ENCODE measurements around the gene BCL7C.

Gene BCL7C

GRCh38 chr16:30924913-30925631, 31.2 kb upstream of the BCL7C start:
- peak overlapping the region; percentile 64 for H3K4me3 Mint-ChIP-seq
- no peaks in the 10 kb centered on the region for H3K27me3 Mint-ChIP-seq
- no peaks in the 10 kb centered on the region for H3K36me3 Mint-ChIP-seq
- peaks cover 9% of the 10 kb centered on the region for H3K4me1 Mint-ChIP-seq
- H3K9me3 Mint-ChIP-seq, result no peaks in the 10 kb centered on the region
- H3K27ac Mint-ChIP-seq, result peak overlapping the region; percentile 36

GRCh38 chr16:30924076-30924912, 30.4 kb upstream of the BCL7C start:
- Mint-ChIP-seq H3K36me3 (no peaks in the 10 kb centered on the region), H3K27me3 (no peaks in the 10 kb centered on the region), H3K9me3 (no peaks in the 10 kb centered on the region), H3K27ac (peak overlapping the region; percentile 36), H3K4me3 (peak overlapping the region; percentile 64), H3K4me1 (peaks cover 9% of the 10 kb centered on the region)

GRCh38 chr16:30923554-30924075, 29.7 kb upstream of the BCL7C start, which contains the start of gene FBXL19:
TSS of gene FBXL19 (plus strand) at chr16:30923572. CDS start at chr16:30925755, 2,183 bp downstream.
- Mint-ChIP-seq H3K36me3 (no peaks in the 10 kb centered on the region), H3K4me3 (peak within 1 kb of the TSS; percentile 99), H3K27me3 (no peaks in the 10 kb centered on the region), H3K27ac (peak within 1 kb of the TSS; percentile 100), H3K9me3 (no peaks in the 10 kb centered on the region), H3K4me1 (peaks cover 9% of the 10 kb centered on the region)

GRCh38 chr16:30922960-30923535, 29.2 kb upstream of the BCL7C start:
- Mint-ChIP-seq H3K9me3 (no peaks in the 10 kb centered on the region), H3K4me1 (peaks cover 9% of the 10 kb centered on the region), H3K27me3 (no peaks in the 10 kb centered on the region), H3K4me3 (peak overlapping the region; percentile 99), H3K27ac (peak overlapping the region; percentile 100), H3K36me3 (no peaks in the 10 kb centered on the region)

DNA sequence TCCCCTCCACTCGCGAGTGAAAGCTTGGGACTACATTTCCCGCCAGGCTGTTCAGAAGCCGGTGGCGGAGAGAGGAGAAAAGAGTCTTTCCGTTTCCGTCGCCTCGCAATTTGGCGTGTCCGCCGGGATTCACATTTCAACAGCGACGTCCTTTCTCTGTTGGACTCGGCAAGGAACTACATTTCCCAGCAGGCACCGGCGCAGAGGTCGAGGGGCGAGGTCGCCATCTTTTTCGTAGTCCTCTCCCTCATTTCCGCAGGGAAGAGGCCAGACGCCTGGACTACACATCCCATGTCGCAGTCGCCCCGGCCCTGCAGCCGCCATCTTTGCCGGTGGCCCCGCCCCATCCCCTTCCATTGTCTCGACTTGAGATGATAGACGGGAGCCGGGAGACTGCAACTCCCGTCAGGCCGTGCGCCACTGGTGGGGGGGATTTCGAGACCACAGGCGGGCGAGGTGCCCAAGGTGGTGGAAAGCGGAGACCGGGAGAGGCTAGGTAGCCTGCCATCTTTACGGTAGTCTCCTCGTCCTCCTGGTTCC, 28.6 kb upstream of the BCL7C start:
- Mint-ChIP-seq H3K27ac (peak overlapping the region; percentile 100), H3K36me3 (no peaks in the 10 kb centered on the region), H3K9me3 (no peaks in the 10 kb centered on the region), H3K4me3 (peak overlapping the region; percentile 99), H3K27me3 (no peaks in the 10 kb centered on the region), H3K4me1 (peaks cover 9% of the 10 kb centered on the region)

DNA sequence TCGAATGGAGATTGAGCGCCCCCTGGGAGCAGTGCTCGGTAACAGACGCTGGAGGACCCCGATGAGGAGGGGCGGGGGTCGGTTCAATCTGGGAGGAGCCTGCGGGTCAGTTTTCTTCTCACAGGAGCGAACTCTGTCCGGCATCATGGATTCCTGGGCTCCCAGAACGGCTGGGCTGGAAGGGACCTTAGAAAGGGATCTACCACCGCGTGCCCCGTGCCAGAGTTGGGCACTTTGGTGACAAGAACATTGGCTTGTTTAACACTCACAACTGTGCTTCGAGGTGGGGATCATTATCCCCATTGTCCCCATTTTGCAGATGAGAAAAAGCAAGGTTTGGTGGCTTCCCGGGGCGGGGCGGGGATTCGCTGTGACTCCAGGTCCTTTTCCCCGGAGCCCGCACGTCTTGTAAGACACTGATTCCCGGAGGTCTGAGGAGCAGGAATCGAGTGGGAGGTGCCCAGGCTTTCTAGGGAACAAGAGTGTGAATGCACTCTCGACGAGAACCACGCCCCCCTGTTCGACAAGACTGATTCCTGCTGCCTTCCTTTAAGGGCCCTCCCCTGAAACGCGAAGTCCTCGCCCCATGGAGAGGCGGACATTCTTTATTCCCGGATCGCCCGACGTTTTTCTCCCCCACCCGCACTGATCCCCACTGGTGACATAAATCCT, 28.0 kb upstream of the BCL7C start:
- H3K4me3 Mint-ChIP-seq, result peak overlapping the region; percentile 99
- H3K4me1 Mint-ChIP-seq, result peaks cover 9% of the 10 kb centered on the region
- H3K9me3 Mint-ChIP-seq, result no peaks in the 10 kb centered on the region
- no peaks in the 10 kb centered on the region for H3K36me3 Mint-ChIP-seq
- H3K27me3 Mint-ChIP-seq, result no peaks in the 10 kb centered on the region
- H3K27ac Mint-ChIP-seq, result peak overlapping the region; percentile 100

DNA sequence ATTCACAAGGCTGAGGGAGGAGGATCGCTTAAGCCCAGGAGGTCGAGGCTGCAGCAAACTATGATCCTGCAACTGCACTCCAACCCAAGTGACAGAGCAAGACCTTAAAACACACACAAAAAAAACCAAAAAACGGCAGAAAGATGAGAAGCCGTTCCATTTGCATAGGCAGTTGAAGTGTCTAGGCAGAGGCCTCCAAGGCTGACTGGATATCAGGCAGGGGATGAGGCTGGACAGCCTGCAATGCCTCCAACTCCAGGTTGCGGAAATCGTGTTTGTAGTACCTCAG, 27.5 kb upstream of the BCL7C start:
- no peak overlapping the region for H3K27ac Mint-ChIP-seq

DNA sequence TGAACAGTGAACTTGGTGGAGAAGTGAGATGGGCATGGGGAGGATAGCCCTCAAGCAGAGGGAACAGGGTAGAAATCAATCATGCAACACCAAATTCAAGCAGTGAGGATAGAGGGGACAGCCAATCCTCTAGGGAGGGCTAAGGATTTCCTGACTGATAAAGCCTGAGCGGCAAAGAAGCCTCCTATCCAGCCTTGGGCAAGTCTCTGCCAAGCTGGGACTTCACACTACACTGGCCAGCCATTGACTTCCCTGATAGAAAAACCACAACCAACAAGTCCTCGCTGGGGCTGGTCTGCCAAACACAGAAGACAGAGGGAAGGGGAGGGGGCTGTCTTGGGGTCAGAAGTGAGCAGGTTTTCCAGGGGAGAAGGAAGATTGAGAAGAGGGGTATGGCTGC, 27.0 kb upstream of the BCL7C start:
- H3K9me3 Mint-ChIP-seq, result no peaks in the 10 kb centered on the region
- H3K27me3 Mint-ChIP-seq, result no peaks in the 10 kb centered on the region
- peaks cover 9% of the 10 kb centered on the region for H3K4me1 Mint-ChIP-seq
- H3K4me3 Mint-ChIP-seq, result peak overlapping the region; percentile 99
- no peak overlapping the region for H3K27ac Mint-ChIP-seq
- H3K36me3 Mint-ChIP-seq, result no peaks in the 10 kb centered on the region

More for the DNA sequence above, 27.5 kb upstream of the BCL7C start:
- H3K9me3 Mint-ChIP-seq, result no peaks in the 10 kb centered on the region
- no peaks in the 10 kb centered on the region for H3K36me3 Mint-ChIP-seq
- H3K27me3 Mint-ChIP-seq, result no peaks in the 10 kb centered on the region
- peaks cover 9% of the 10 kb centered on the region for H3K4me1 Mint-ChIP-seq
- peak overlapping the region; percentile 99 for H3K4me3 Mint-ChIP-seq

GRCh38 chr16:30918614-30919013, 24.7 kb upstream of the BCL7C start:
- H3K4me1 Mint-ChIP-seq, result no peaks in the 10 kb centered on the region
- H3K36me3 Mint-ChIP-seq, result no peaks in the 10 kb centered on the region
- H3K4me3 Mint-ChIP-seq, result no peak overlapping the region
- H3K27me3 Mint-ChIP-seq, result no peaks in the 10 kb centered on the region
- no peaks in the 10 kb centered on the region for H3K9me3 Mint-ChIP-seq
- H3K27ac Mint-ChIP-seq, result no peak overlapping the region

GRCh38 chr16:30914830-30915229, 21.0 kb upstream of the BCL7C start:
- H3K36me3 Mint-ChIP-seq, result no peaks in the 10 kb centered on the region
- H3K4me3 Mint-ChIP-seq, result no peak overlapping the region
- no peak overlapping the region for H3K27ac Mint-ChIP-seq
- H3K4me1 Mint-ChIP-seq, result no peaks in the 10 kb centered on the region
- no peaks in the 10 kb centered on the region for H3K9me3 Mint-ChIP-seq
- no peaks in the 10 kb centered on the region for H3K27me3 Mint-ChIP-seq

- Mint-ChIP-seq H3K4me1 (peaks cover 2% of the 10 kb centered on the region), H3K27me3 (no peaks in the 10 kb centered on the region), H3K36me3 (no peaks in the 10 kb centered on the region), H3K4me3 (no peak overlapping the region), H3K27ac (no peak overlapping the region), H3K9me3 (no peaks in the 10 kb centered on the region)
Measured at GRCh38 chr16:30912794-30913412, 19.0 kb upstream of the BCL7C start.

- Mint-ChIP-seq H3K27ac (no peak overlapping the region), H3K4me1 (peaks cover 9% of the 10 kb centered on the region), H3K9me3 (no peaks in the 10 kb centered on the region), H3K36me3 (no peaks in the 10 kb centered on the region), H3K4me3 (no peak overlapping the region), H3K27me3 (no peaks in the 10 kb centered on the region)
Measured at GRCh38 chr16:30910427-30911029, 16.7 kb upstream of the BCL7C start.

DNA sequence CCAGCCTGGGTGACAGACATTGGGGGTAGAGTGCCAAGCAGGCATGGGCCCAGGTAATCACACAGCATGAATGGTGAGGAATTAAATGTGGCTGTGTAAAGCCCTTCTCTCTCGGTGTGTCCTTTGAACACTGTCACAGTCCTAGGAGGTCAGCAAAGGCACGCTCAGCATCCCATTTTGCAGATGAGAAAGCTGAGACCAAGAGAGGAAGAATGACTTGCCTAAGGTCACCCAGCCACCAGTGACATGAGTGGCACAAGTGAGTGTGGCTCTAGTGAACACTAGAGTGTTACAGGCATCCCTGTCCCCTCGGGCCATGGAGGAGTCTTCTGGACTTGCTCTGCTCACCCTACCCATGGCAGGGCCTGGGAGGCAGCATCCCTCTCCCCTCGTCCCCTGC, 13.2 kb upstream of the BCL7C start:
- Mint-ChIP-seq H3K36me3 (no peaks in the 10 kb centered on the region), H3K4me3 (no peak overlapping the region), H3K27me3 (no peaks in the 10 kb centered on the region), H3K27ac (no peak overlapping the region), H3K9me3 (no peaks in the 10 kb centered on the region), H3K4me1 (peaks cover 30% of the 10 kb centered on the region)

DNA sequence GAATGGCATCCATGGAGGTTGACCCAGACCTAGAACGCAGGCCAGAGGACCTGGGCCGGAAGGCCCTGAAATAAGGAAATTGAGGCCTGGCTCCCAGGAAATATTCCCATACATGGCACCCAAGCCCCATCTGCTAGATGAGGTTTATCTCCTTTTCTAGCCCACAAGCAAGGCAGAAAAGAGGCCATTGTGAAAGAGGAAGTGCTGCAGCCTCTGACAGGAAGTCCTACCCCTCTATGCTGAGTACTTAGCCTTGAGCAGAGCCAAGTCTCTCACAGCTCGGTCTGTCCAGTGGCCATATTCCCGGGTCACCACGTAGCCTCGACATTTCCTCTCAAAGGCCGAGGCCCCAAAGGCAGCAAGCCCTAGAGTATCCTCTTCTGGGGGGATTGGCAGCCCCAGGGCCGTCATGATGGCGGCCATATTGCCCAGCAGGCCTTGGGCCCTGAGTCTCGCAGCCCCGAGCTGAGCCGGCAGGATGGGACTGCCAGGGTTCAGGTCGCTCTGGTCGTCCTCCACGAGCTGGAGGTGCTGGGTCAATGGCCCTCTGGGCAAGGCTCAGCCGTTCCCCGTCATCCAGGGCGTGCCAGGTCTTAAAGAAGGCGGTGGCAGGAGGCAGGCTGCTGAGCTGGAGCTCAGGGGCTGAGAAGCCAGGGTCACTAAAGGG, 10.4 kb upstream of the BCL7C start:
- Mint-ChIP-seq H3K27me3 (no peaks in the 10 kb centered on the region), H3K27ac (peak overlapping the region; percentile 95), H3K4me1 (peaks cover 39% of the 10 kb centered on the region), H3K4me3 (no peak overlapping the region), H3K36me3 (no peaks in the 10 kb centered on the region), H3K9me3 (no peaks in the 10 kb centered on the region)

Data from activated naive CD4-positive, alpha-beta T cell treated with anti-CD3 and anti-CD28 coated beads, Interleukin-2, amount 50 U/mL, for 24 hours (primary cell).